ENCODE results near the gene KSR2.

KSR2 gene

GRCh38 chr12:117674763-117675162 is 294.0 kb downstream of the KSR2 start:
- DNase-seq (ENCODE audit: low read depth, low spot score), result no peak
- in situ Hi-C loops (cut with HindIII; ENCODE audit: low sequenced_read_pairs), result no loop called here
- TF ChIP-seq CTCF (IDR thresholded peaks at IDR 0.05; ENCODE audit: low read depth, low read length), result no peak
- H3K4me3 ChIP-seq (ENCODE audit: low read depth, low read length), result no peak overlapping the region

GRCh38 chr12:117674313-117674712 is 294.5 kb downstream of the KSR2 start:
- in situ Hi-C loops (cut with HindIII; ENCODE audit: low sequenced_read_pairs), result no loop called here

GRCh38 chr12:117671734-117672133 is 297.1 kb downstream of the KSR2 start:
- in situ Hi-C loops (cut with HindIII; ENCODE audit: low sequenced_read_pairs), result no loop called here
- DNase-seq (ENCODE audit: low read depth, low spot score), result peak; percentile 22
- H3K4me3 ChIP-seq (ENCODE audit: low read depth, low read length), result no peak overlapping the region
- TF ChIP-seq CTCF (IDR thresholded peaks at IDR 0.05; ENCODE audit: low read depth, low read length), result peak; percentile 60

More at GRCh38 chr12:117674313-117674712, 294.5 kb downstream of the KSR2 start:
- peak; percentile 47 for DNase-seq (ENCODE audit: low read depth, low spot score)
- H3K4me3 ChIP-seq (ENCODE audit: low read depth, low read length), result no peak overlapping the region
- no peak for TF ChIP-seq CTCF (IDR thresholded peaks at IDR 0.05; ENCODE audit: low read depth, low read length)

- in situ Hi-C loops (cut with HindIII; ENCODE audit: low sequenced_read_pairs), result no loop called here
- DNase-seq (ENCODE audit: low read depth, low spot score), result no peak
Observed at GRCh38 chr12:117664169-117664568, 304.6 kb downstream of the KSR2 start.

GRCh38 chr12:117662620-117663395 is 306.0 kb downstream of the KSR2 start:
- in situ Hi-C loops (cut with HindIII; ENCODE audit: low sequenced_read_pairs), result no loop called here
- TF ChIP-seq CTCF (IDR thresholded peaks at IDR 0.05; ENCODE audit: low read depth, low read length), result no peak
- DNase-seq (ENCODE audit: low read depth, low spot score), result no peak
- H3K4me3 ChIP-seq (ENCODE audit: low read depth, low read length), result no peak overlapping the region

More at GRCh38 chr12:117664169-117664568, 304.6 kb downstream of the KSR2 start:
- no peak overlapping the region for H3K4me3 ChIP-seq (ENCODE audit: low read depth, low read length)
- no peak for TF ChIP-seq CTCF (IDR thresholded peaks at IDR 0.05; ENCODE audit: low read depth, low read length)

GRCh38 chr12:117662220-117662619 is 306.6 kb downstream of the KSR2 start:
- no peak for DNase-seq (ENCODE audit: low read depth, low spot score)
- no peak for TF ChIP-seq CTCF (IDR thresholded peaks at IDR 0.05; ENCODE audit: low read depth, low read length)
- H3K4me3 ChIP-seq (ENCODE audit: low read depth, low read length), result no peak overlapping the region
- in situ Hi-C loops (cut with HindIII; ENCODE audit: low sequenced_read_pairs), result no loop called here

Measured in astrocyte of the spinal cord (primary cell).